ENCODE results near the gene ORC2. TPM values are rescaled to one million over a fixed set of nuclear protein-coding genes. Genes with fewer than 3 reads are reported as not detected.
A peak's percentile ranks its signal among the peaks of the same experiment; 100 is the strongest.

The ORC2 gene

DNA sequence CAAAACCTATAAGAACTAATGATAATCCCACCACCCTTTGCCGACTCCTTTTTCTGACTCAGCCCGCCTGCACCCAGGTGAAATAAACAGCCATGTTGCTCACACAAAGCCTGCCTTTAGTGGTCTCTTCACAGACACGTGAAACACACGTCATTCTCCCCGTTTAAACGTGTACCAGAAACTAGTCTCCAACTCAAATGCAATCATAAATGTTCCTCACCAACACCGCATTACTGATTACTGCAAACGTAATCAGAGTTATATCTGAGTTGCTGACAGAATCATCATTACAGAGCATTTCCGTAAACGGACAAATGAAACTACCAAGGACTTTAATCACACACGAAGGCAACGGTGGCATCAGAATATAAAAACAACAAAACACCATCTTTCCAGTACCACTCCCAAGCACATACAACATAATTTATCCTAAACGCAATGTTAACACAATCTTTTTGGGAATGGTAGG, 100.9 kb downstream of the ORC2 start:
- under 1% methylated on average over 13 of the region's 13 CpGs for WGBS
- Histone ChIP-seq H3K4me3 (ENCODE audit: insufficient read depth in 1 of 2, low read depth in 1 of 2, low read length in 2 of 2) (peak overlapping the region; percentile 99 to 100), H2AFZ (ENCODE audit: low read depth, low read length) (no peak overlapping the region), H3K23ac (ENCODE audit: low read length in 2 of 2) (no peak overlapping the region), H4K8ac (ENCODE audit: low read length) (no peak overlapping the region), H2BK5ac (ENCODE audit: low read depth, low read length, poor library complexity, severe bottlenecking) (no peak overlapping the region), H3K27ac (ENCODE audit: low read length, poor library complexity, severe bottlenecking) (no peak overlapping the region), H2BK12ac (ENCODE audit: low read length in 2 of 2) (no peak overlapping the region), H3K36me3 (ENCODE audit: control insufficient read depth in 1 of 2, insufficient read depth in 2 of 2, low read depth in 1 of 2, low read length in 2 of 2) (peaks cover 11 to 41% of the 10 kb centered on the region in 2 experiments), H3K4me2 (ENCODE audit: low read length, poor library complexity, severe bottlenecking) (peak overlapping the region; percentile 65), H3K79me1 (replicated peaks; ENCODE audit: low read length, poor library complexity, severe bottlenecking) (no peaks in the 10 kb centered on the region), H2BK15ac (ENCODE audit: low read depth, poor library complexity, severe bottlenecking) (no peak overlapping the region), H3K9me3 (ENCODE audit: control insufficient read depth, low read length) (no peaks in the 10 kb centered on the region), H3K18ac (ENCODE audit: low read depth in 1 of 2, low read length in 2 of 2) (no peak overlapping the region), H2AK5ac (ENCODE audit: low read length, severe bottlenecking) (no peak overlapping the region), H3K4ac (ENCODE audit: low read depth in 1 of 2, low read length in 2 of 2) (no peak overlapping the region), H3K14ac (ENCODE audit: low read length in 2 of 2) (no peak overlapping the region), H3K4me1 (ENCODE audit: control insufficient read depth, insufficient read depth, low read depth, low read length) (peaks cover 5% of the 10 kb centered on the region), H3K9ac (ENCODE audit: low read length) (peak overlapping the region; percentile 100), H4K91ac (ENCODE audit: low read length) (no peak overlapping the region), H2BK120ac (ENCODE audit: low read depth, low read length) (no peak overlapping the region), H3K27me3 (ENCODE audit: control insufficient read depth in 1 of 2, insufficient read depth in 1 of 2, low read length in 2 of 2) (no peaks in the 10 kb centered on the region)
- DNase-seq = peak; percentile 93

DNA sequence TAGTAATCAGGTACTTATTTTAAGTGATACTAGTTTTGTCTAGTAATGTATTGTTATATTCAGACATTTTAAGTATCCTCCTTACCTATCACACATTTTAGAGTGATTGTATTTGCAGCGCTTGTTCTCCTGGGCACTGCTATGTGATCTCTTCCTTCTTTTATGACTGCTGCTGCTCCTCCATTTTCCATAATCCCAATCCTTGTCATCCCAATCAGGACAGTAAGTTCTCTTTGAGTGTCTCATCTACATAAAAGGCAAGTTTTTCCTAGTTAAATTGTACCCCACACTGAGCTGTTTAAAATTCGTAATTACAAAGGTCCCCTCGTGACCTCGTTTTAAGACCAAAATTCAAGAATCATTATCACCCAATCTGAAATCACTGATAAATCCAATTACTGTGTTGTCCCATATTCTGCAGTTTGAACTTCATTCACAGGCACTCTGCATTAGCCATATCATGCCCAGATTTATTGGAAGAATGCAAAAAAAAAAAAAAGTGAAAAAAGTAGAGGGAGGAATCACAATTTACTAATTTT, 101.8 kb downstream of the ORC2 start:
- no peak overlapping the region for H2AFZ ChIP-seq (ENCODE audit: low read depth, low read length)
- H2BK5ac ChIP-seq (ENCODE audit: low read depth, low read length, poor library complexity, severe bottlenecking) = no peak overlapping the region
- H3K9me3 ChIP-seq (ENCODE audit: control insufficient read depth, low read length) = no peaks in the 10 kb centered on the region
- no peak overlapping the region for H3K27ac ChIP-seq (ENCODE audit: low read length, poor library complexity, severe bottlenecking)
- peak overlapping the region; percentile 100 for H3K9ac ChIP-seq (ENCODE audit: low read length)
- H4K91ac ChIP-seq (ENCODE audit: low read length) = no peak overlapping the region
- H3K4ac ChIP-seq (ENCODE audit: low read depth in 1 of 2, low read length in 2 of 2) = no peak overlapping the region
- peaks cover 15 to 50% of the 10 kb centered on the region in 2 experiments for H3K36me3 ChIP-seq (ENCODE audit: control insufficient read depth in 1 of 2, insufficient read depth in 2 of 2, low read depth in 1 of 2, low read length in 2 of 2)
- peak overlapping the region; percentile 78 for H3K4me2 ChIP-seq (ENCODE audit: low read length, poor library complexity, severe bottlenecking)
- H2AK5ac ChIP-seq (ENCODE audit: low read length, severe bottlenecking) = no peak overlapping the region
- no peak for DNase-seq
- no peak overlapping the region for H2BK15ac ChIP-seq (ENCODE audit: low read depth, poor library complexity, severe bottlenecking)
- H3K18ac ChIP-seq (ENCODE audit: low read depth in 1 of 2, low read length in 2 of 2) = no peak overlapping the region
- 55% methylated on average over 4 of the region's 4 CpGs for WGBS
- peaks cover 5% of the 10 kb centered on the region for H3K4me1 ChIP-seq (ENCODE audit: control insufficient read depth, insufficient read depth, low read depth, low read length)
- no peak overlapping the region for H3K23ac ChIP-seq (ENCODE audit: low read length in 2 of 2)
- no peak overlapping the region for H4K8ac ChIP-seq (ENCODE audit: low read length)
- H2BK12ac ChIP-seq (ENCODE audit: low read length in 2 of 2) = no peak overlapping the region
- no peak overlapping the region for H2BK120ac ChIP-seq (ENCODE audit: low read depth, low read length)
- no peaks in the 10 kb centered on the region for H3K27me3 ChIP-seq (ENCODE audit: control insufficient read depth in 1 of 2, insufficient read depth in 1 of 2, low read length in 2 of 2)
- peaks cover 2% of the 10 kb centered on the region for H3K79me1 ChIP-seq (replicated peaks; ENCODE audit: low read length, poor library complexity, severe bottlenecking)
- H3K14ac ChIP-seq (ENCODE audit: low read length in 2 of 2) = no peak overlapping the region
- H3K4me3 ChIP-seq (ENCODE audit: insufficient read depth in 1 of 2, low read depth in 1 of 2, low read length in 2 of 2) = peak overlapping the region in 1 of 2 experiments; percentile 100

DNA sequence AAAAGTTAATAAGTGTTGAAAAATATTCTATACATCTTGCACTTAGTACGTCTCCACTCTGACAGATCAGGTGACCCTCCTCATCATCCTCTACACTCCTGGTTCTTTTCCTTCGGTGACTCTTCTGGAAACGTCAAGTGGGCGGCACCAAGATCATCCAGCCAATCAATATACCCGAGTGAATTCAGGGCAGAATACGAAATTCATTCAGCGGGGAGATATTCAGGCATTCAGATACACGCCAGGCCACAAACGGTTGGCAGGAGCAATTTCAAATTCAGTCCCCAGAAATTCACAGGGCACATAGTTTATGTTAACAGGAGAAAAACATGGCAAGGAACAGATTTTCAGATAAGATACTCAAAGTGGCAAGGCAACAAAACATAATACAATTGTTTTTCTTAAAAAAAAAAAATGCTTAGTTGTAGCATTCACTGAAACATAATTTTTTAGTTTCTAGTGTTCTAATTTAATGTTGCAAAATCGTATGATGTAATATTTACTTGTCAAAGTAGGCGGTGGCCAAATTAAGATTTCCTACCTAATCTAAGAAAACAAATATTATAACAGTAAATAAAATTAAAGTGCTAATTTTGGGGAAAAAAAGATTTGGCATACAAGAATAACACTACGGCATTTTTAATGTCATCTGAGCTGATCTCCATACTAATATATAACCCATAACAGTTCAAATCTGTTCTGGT, 103.2 kb downstream of the ORC2 start:
- Histone ChIP-seq H3K4ac (ENCODE audit: low read depth in 1 of 2, low read length in 2 of 2) (no peak overlapping the region), H3K14ac (ENCODE audit: low read length in 2 of 2) (no peak overlapping the region), H2AK5ac (ENCODE audit: low read length, severe bottlenecking) (no peak overlapping the region), H3K27ac (ENCODE audit: low read length, poor library complexity, severe bottlenecking) (no peak overlapping the region), H2BK15ac (ENCODE audit: low read depth, poor library complexity, severe bottlenecking) (no peak overlapping the region), H4K91ac (ENCODE audit: low read length) (no peak overlapping the region), H3K9ac (ENCODE audit: low read length) (peak overlapping the region; percentile 100), H2BK5ac (ENCODE audit: low read depth, low read length, poor library complexity, severe bottlenecking) (no peak overlapping the region), H3K36me3 (ENCODE audit: control insufficient read depth in 1 of 2, insufficient read depth in 2 of 2, low read depth in 1 of 2, low read length in 2 of 2) (peaks cover 25 to 64% of the 10 kb centered on the region in 2 experiments), H3K4me3 (ENCODE audit: insufficient read depth in 1 of 2, low read depth in 1 of 2, low read length in 2 of 2) (peak overlapping the region in 1 of 2 experiments; percentile 100), H3K23ac (ENCODE audit: low read length in 2 of 2) (no peak overlapping the region), H3K79me1 (replicated peaks; ENCODE audit: low read length, poor library complexity, severe bottlenecking) (peaks cover 3% of the 10 kb centered on the region), H3K4me1 (ENCODE audit: control insufficient read depth, insufficient read depth, low read depth, low read length) (peaks cover 5% of the 10 kb centered on the region), H2BK120ac (ENCODE audit: low read depth, low read length) (no peak overlapping the region), H4K8ac (ENCODE audit: low read length) (no peak overlapping the region), H2BK12ac (ENCODE audit: low read length in 2 of 2) (no peak overlapping the region), H3K18ac (ENCODE audit: low read depth in 1 of 2, low read length in 2 of 2) (no peak overlapping the region), H3K4me2 (ENCODE audit: low read length, poor library complexity, severe bottlenecking) (no peak overlapping the region), H3K9me3 (ENCODE audit: control insufficient read depth, low read length) (no peaks in the 10 kb centered on the region), H3K27me3 (ENCODE audit: control insufficient read depth in 1 of 2, insufficient read depth in 1 of 2, low read length in 2 of 2) (no peaks in the 10 kb centered on the region), H2AFZ (ENCODE audit: low read depth, low read length) (no peak overlapping the region)
- DNase-seq = no peak
- 97% methylated on average over 10 of the region's 12 CpGs for WGBS

Small RNA genes lying within 50 kb of the gene (small RNA-seq; reads per million reads assigned to genes)
- gene RF00019 (ENCODE audit: low read depth) (not detected), gene RNU6-312P (ENCODE audit: low read depth) (not detected), gene RNU6-762P (ENCODE audit: low read depth) (not detected)
